ENCODE results near the gene SMIM35. TPM values are rescaled to one million over a fixed set of nuclear protein-coding genes. Genes with fewer than 3 reads are reported as not detected.

Gene SMIM35
- total and polyA plus RNA-seq, 2 of the 13 experiments (the other 11 are each of a cell fraction or from before 2014, with no cell fraction given): not detected

DNA sequence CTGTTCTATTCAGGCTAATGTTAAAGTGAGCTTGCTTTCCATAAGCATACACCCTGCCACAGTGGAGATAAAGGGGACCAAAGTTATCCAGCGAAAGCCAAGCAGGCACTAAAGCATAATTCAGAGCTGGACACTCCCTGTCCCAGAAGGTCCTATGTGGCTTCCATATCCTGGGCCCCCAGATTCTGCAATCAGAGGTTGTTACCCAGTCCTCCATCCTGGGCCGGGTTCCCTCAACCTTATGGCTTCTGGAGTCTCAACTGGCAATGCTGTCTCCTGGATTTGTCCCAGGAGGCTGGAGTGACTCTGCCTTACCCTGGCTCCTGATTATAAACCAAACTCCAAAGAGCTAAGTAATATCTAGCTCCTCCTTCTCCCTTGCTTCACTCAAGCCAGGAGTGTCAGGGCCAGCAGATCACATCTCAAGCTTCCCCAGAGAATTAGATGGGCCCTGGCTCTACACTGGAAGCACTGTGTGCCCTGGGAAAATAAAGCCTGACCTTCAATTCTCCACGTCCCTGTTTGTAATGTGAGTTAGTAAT is 14.0 kb upstream of the SMIM35 start:
- H4K20me1 ChIP-seq (ENCODE audit: insufficient read depth, low read length): no peaks in the 10 kb centered on the region
- no TSS peak for BruUV-seq (replicated peaks)
- peaks cover under 1 to 11% of the 10 kb centered on the region in 2 experiments; a peak in 3 of 5 replicates for H3K27me3 ChIP-seq (ENCODE audit: control insufficient read depth in 1 of 2, insufficient read depth in 2 of 2, low read length in 2 of 2)
- DNase-seq (ENCODE audit: low spot score): no peak
- no peak for FAIRE-seq
- ChIA-PET POLR2A (no interaction called here), CTCF (ENCODE audit: low intra/inter-chr PET ratio, low total read pairs) (no interaction called here)
- H2AFZ ChIP-seq (ENCODE audit: low read length): no peak overlapping the region
- H3K4me3 ChIP-seq (replicated peaks in 1 of 3; ENCODE audit: insufficient read depth in 1 of 3, low read depth in 2 of 3, low read length in 3 of 3): no peak overlapping the region
- H3K36me3 ChIP-seq (replicated peaks in 1 of 2; ENCODE audit: control insufficient read depth in 1 of 2, insufficient read depth in 2 of 2, low read length in 2 of 2): no peaks in the 10 kb centered on the region
- no peak overlapping the region for H3K27ac ChIP-seq (ENCODE audit: extremely low read length, insufficient read depth, low read length)
- in situ Hi-C loops (cut with HindIII; ENCODE audit: extremely low pct_ligation_motif_present, low pct_unique_long_range_greater_than_20kb): no loop called here
- no peaks in the 10 kb centered on the region for H3K9me3 ChIP-seq (ENCODE audit: low read length)
- no peaks in the 10 kb centered on the region for H3K79me2 ChIP-seq (ENCODE audit: insufficient read depth, low read length)
- no peak overlapping the region for H3K4me2 ChIP-seq (ENCODE audit: low read depth, low read length)
- WGBS (ENCODE audit: low lambda C conversion rate): 30% methylated on average over 2 of the region's 3 CpGs
- peaks cover 59% of the 10 kb centered on the region for H3K4me1 ChIP-seq (ENCODE audit: insufficient read depth, low read length)
- no peak overlapping the region for H3K9ac ChIP-seq (ENCODE audit: insufficient read depth, low read depth, low read length)
- peak; percentile 32; the same call in 2 of the 3 replicates for ATAC-seq
- intact Hi-C loops (cut with micrococcal nuclease; ENCODE audit: unreplicated experiment): no loop called here
- TF ChIP-seq SOX5 (CRISPR knock-in tag; IDR thresholded peaks at IDR 0.05; ENCODE audit: borderline replicate concordance) (no peak), SCMH1 (CRISPR knock-in tag; IDR thresholded peaks at IDR 0.05; ENCODE audit: borderline replicate concordance) (no peak), ZNF747 (CRISPR knock-in tag; IDR thresholded peaks at IDR 0.05; ENCODE audit: borderline replicate concordance) (no peak), ZC3H13 (CRISPR knock-in tag; IDR thresholded peaks at IDR 0.05) (no peak), CBX1 (IDR thresholded peaks at IDR 0.05; ENCODE audit: low read depth) (no peak), TP53 (CRISPR knock-in tag; conservative IDR thresholded peaks at IDR 0.05) (no peak)
- TF ChIP-seq, protein P1, sequence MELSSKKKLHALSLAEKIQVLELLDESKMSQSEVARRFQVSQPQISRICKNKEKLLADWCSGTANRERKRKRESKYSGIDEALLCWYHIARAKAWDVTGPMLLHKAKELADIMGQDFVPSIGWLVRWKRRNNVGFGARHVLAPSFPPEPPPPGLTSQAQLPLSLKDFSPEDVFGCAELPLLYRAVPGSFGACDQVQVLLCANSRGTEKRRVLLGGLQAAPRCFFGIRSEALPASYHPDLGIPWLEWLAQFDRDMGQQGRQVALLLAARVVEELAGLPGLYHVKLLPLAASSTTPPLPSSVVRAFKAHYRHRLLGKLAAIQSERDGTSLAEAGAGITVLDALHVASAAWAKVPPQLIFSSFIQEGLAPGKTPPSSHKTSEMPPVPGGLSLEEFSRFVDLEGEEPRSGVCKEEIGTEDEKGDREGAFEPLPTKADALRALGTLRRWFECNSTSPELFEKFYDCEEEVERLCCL (CRISPR knock-in tag; IDR thresholded peaks at IDR 0.05; ENCODE audit: borderline replicate concordance): no peak
- TF ChIP-seq, protein P2, sequence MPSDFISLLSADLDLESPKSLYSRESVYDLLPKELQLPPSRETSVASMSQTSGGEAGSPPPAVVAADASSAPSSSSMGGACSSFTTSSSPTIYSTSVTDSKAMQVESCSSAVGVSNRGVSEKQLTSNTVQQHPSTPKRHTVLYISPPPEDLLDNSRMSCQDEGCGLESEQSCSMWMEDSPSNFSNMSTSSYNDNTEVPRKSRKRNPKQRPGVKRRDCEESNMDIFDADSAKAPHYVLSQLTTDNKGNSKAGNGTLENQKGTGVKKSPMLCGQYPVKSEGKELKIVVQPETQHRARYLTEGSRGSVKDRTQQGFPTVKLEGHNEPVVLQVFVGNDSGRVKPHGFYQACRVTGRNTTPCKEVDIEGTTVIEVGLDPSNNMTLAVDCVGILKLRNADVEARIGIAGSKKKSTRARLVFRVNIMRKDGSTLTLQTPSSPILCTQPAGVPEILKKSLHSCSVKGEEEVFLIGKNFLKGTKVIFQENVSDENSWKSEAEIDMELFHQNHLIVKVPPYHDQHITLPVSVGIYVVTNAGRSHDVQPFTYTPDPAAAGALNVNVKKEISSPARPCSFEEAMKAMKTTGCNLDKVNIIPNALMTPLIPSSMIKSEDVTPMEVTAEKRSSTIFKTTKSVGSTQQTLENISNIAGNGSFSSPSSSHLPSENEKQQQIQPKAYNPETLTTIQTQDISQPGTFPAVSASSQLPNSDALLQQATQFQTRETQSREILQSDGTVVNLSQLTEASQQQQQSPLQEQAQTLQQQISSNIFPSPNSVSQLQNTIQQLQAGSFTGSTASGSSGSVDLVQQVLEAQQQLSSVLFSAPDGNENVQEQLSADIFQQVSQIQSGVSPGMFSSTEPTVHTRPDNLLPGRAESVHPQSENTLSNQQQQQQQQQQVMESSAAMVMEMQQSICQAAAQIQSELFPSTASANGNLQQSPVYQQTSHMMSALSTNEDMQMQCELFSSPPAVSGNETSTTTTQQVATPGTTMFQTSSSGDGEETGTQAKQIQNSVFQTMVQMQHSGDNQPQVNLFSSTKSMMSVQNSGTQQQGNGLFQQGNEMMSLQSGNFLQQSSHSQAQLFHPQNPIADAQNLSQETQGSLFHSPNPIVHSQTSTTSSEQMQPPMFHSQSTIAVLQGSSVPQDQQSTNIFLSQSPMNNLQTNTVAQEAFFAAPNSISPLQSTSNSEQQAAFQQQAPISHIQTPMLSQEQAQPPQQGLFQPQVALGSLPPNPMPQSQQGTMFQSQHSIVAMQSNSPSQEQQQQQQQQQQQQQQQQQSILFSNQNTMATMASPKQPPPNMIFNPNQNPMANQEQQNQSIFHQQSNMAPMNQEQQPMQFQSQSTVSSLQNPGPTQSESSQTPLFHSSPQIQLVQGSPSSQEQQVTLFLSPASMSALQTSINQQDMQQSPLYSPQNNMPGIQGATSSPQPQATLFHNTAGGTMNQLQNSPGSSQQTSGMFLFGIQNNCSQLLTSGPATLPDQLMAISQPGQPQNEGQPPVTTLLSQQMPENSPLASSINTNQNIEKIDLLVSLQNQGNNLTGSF (CRISPR knock-in tag; IDR thresholded peaks at IDR 0.05): no peak
- TF ChIP-seq, protein P3, sequence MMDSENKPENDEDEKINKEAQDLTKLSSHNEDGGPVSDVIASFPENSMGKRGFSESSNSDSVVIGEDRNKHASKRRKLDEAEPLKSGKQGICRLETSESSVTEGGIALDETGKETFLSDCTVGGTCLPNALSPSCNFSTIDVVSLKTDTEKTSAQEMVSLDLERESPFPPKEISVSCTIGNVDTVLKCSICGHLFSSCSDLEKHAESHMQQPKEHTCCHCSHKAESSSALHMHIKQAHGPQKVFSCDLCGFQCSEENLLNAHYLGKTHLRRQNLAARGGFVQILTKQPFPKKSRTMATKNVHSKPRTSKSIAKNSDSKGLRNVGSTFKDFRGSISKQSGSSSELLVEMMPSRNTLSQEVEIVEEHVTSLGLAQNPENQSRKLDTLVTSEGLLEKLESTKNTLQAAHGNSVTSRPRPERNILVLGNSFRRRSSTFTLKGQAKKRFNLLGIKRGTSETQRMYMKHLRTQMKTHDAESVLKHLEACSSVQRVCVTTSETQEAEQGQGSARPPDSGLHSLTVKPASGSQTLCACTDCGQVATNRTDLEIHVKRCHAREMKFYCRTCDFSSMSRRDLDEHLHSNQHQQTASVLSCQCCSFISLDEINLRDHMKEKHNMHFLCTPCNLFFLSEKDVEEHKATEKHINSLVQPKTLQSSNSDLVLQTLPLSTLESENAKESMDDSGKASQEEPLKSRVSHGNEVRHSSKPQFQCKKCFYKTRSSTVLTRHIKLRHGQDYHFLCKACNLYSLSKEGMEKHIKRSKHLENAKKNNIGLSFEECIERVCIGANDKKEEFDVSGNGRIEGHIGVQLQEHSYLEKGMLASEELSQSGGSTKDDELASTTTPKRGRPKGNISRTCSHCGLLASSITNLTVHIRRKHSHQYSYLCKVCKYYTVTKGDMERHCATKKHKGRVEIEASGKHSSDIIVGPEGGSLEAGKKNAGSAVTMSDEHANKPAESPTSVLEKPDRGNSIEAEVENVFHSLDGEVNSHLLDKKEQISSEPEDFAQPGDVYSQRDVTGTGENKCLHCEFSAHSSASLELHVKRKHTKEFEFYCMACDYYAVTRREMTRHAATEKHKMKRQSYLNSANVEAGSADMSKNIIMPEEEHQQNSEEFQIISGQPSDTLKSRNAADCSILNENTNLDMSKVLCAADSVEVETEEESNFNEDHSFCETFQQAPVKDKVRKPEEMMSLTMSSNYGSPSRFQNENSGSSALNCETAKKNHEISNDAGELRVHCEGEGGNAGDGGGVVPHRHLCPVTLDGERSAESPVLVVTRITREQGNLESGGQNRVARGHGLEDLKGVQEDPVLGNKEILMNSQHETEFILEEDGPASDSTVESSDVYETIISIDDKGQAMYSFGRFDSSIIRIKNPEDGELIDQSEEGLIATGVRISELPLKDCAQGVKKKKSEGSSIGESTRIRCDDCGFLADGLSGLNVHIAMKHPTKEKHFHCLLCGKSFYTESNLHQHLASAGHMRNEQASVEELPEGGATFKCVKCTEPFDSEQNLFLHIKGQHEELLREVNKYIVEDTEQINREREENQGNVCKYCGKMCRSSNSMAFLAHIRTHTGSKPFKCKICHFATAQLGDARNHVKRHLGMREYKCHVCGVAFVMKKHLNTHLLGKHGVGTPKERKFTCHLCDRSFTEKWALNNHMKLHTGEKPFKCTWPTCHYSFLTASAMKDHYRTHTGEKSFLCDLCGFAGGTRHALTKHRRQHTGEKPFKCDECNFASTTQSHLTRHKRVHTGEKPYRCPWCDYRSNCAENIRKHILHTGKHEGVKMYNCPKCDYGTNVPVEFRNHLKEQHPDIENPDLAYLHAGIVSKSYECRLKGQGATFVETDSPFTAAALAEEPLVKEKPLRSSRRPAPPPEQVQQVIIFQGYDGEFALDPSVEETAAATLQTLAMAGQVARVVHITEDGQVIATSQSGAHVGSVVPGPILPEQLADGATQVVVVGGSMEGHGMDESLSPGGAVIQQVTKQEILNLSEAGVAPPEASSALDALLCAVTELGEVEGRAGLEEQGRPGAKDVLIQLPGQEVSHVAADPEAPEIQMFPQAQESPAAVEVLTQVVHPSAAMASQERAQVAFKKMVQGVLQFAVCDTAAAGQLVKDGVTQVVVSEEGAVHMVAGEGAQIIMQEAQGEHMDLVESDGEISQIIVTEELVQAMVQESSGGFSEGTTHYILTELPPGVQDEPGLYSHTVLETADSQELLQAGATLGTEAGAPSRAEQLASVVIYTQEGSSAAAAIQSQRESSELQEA (CRISPR knock-in tag; IDR thresholded peaks at IDR 0.05; ENCODE audit: not compliant biosample characterization): no peak
